Stimulated activated naive CD8-positive, alpha-beta T cell treated with anti-CD3 and anti-CD28 coated beads, Interleukin-15, Interleukin-2, amounts not matched to agents 100 U/mL and 50 U/mL, for 24 hours (primary cell): ENCODE results near the gene ZBTB47.

ENCODE experiments used
- ATAC-seq: fragments of 150-1000 bp; cut with Tn5 transposase; one replicate; pipeline ENCODE4 v1.10.0; 2021
- DNase-seq: peaks from one replicate; pipeline ENCODE4 v3.0.0; 2021

The ZBTB47 gene

DNA sequence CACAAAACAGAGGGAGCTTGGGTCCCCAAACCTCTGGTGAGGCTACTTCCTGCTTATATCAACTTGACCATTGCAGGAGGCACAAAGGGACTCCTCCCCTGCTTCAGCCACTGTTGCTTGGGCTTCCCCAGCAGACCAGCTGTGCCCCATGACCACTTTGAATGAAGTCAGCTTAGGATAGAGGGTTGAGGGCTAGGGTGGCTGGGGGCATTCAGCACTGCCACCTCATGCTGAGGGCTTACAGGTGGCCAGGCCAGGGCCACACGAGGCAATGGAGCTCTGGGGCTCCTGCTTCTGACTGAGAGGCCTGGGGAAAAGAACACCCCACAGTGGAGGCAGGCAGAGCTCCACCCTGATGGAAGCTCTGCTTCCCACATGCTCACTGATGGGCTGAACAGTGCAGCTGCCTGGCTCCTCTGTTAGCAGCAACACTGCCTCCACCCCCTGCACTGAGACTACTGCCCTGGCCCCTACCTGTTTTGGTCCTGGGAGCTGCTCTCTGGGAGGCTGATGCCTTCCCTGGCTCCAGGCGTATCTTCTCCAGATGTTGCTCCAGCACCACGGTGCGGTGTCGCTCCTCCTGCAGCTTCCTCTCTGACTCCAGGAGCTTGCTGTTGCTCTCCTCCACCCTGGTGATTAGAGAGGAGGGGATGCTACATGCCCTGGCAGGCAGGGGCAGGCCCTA is 59.3 kb downstream of the ZBTB47 start:
- ATAC-seq (no peak), DNase-seq (no peak)

DNA sequence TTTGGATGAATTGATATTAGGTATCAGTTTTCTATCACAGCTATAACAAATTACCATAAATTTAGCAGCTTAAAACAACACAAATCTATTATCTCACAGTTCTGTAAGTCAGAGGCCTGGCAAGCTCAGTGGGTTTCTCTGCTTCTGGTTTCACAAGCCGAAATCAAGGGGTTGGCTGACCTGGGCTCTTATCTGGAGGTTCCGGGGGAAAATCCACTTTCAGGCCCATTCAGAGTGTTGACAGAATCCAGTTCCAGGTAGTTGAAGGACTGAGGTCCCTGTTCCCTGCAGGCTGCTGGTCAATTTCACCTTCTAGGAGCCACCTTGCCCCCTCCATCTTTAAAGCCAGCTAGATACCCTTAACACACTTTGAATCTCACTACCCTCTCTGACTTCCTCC is 60.2 kb downstream of the ZBTB47 start:
- DNase-seq (no peak), ATAC-seq (no peak)

DNA sequence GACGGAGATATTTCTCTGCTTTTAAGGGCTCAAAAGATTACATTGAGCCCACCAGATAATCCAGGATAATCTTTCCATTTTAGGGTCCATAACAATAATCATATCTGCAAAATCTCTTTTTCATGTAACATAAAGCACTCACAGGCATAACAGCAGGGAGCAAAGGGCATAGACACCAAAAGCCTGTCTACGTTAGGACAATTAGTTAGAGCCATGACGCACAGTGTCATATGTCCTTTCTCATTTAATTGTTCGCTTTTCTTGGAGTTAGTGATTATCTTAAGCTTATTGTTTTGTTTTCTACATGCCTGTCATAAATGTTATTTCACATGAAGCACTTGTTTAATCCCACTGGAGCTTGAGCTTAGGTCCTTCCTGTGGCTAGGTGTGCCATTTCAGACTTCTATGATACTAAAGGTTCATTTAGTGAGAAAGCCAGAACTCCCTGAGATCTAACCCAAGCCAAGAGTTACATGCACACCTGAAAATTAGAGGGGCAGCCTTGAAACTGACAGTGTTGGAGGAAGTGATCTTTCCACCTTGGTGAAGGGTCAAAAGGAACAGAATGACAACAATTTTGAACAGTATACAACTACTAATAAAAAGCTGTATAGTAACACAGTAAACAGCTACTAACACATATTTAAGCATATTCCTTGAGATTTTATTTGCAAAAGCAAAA is 60.8 kb downstream of the ZBTB47 start:
- ATAC-seq (no peak), DNase-seq (no peak)
